ENCODE results near the gene CRKL.
"Not testable (repeated sequence)": the region's sequence is repeated elsewhere in the genome, so short reads cannot be mapped to it uniquely, and the experiment has no call there.

Gene CRKL

DNA sequence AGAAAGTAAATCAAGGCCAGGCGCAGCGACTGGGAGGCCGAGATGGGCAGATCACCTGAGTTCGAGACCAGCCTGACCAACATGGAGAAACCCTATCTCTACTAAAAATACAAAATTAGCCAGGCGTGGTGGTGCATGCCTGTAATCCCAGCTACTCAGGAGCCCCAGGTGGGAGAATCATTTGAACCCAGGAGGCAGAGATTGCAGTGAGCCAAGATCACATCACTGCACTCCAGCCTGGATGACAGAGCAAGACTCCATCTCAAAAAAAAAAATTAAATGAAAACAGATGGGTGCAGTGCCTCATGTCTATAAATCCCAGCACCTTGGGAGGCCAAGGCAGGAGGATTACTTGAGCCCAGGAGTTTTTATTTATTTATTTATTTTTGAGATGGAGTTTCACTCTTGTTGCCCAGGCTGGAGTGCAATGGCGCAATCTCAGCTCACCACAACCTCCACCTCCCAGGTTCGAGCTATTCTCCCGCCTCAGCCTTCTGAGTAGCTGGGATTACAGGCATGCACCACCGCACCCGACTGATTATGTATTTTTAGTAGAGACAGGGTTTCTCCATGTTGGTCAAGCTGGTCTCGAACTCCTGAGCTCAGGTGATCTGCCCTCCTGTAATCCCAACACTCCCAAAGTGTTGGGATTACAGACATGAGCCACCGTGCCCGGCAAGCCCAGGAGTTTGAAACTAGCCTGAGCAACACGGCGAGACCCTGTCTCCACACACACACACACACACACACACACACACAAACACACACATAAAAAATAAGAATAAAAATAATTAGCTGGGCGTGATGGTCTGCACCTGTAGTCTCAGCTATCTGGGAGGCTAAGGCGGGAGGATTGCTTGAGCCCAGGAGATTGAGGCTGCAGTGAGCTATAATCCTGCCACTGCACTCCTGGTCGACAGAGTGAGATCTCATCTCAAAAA is 15.8 kb upstream of the CRKL start:
- not testable (repeated sequence) for DNase-seq

- no peak for DNase-seq
Observed at GRCh38 chr22:20903093-20903492, 14.1 kb upstream of the CRKL start.

- DNase-seq: no peak
Observed at GRCh38 chr22:20904008-20904979, 12.9 kb upstream of the CRKL start.

DNA sequence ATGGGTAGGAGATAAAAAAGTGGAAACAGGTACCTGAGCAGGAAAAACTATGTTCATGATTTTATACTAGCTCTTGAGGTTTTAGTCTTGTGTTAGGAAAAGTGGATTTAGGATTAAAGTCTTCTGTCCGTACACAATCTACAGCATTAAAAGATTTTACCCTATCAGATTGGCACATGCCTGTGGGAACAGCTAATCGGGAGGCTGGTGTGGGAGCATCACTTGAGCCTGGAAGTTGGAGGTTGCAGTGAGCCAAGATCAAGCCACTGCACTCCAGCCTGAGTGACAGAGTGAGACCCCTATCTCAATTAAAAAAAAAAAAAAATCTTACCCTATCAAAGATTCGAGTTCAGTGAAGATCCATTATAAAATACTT is 12.2 kb upstream of the CRKL start:
- DNase-seq: no peak

DNA sequence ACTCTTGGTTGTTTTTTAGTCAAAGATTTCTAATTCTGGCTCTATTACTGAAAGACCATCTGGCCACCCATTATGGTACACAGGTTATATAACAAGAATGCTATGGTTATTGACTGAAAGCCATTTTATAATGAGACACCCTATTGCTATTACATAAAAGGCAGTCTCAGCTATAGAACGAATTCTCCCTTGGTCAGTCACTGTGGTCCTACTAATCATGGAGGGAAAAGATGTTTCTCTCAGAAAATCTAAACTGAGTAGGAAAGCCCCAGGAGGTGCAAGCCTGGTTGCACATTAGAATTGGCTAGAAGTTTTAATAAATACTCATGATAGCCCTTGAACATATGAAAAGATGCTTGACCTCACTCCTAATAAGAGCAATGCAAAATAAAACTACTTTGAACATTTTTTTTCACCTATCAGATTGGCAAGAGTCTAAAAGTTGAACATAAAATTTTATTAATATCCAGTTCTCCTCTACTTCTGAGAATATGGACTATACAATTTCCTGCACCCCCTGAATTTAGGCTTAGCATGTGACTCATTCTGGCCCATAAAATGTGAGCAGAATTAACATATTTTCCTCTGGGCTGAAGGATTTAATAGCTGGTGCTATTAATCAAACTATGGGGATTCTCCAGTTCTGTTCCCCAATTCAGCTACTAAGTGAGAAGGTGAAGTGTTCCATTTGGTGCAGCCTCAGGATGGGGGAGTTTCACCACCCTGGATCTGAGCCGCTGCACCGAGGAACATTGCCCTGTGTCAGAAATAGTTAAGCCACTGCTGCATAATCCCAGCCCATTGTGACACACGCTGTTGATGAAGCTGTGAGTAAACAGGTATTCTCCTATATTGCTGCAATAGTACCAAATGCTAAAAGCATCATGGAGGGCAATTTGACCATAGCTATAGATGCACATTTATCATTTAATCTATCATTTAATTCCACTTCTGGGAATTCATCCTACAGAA is 11.5 kb upstream of the CRKL start:
- DNase-seq: no peak

- no peak for DNase-seq
Observed at GRCh38 chr22:20906387-20906767, 10.8 kb upstream of the CRKL start.

- DNase-seq: not testable (repeated sequence)
Observed at GRCh38 chr22:20908717-20909116, 8.5 kb upstream of the CRKL start.

DNA sequence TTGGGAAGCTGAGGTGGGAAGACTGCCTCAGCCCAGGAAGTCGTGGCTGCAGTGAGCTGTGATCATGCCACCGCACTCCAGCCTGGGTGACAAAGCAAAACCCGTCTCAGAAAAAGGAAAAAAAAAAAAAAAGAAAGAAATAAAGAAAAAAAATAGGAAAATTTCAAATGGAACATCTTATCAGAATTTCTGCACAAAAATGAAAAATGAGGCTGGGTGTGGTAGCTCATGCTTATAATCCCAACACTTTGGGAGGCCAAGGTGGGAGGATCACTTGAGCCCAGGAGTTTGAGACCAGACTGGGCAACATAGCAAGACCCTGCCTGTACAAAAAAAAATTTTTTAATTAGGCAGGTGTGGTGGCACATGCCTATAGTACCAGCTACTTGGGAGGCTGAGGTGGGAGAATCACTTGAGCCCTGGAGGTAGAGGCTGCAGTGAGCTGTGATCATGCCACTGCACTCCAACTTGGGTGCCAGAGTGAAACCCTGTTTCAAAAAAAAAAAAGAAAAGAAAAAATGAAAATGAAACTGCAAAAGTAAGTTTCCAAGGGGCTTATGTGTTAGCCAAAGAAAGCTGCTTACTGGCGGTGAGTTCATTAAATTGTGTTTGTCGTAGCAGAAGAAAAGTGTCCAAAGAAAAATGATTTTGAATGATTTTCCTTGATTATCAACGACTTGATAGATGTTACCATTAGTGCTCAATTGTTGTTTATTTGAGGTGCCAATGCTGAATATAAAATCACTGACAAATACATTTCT is 7.5 kb upstream of the CRKL start:
- DNase-seq: no peak

- no peak for DNase-seq
Observed at GRCh38 chr22:20912494-20912893, 4.7 kb upstream of the CRKL start.

DNA sequence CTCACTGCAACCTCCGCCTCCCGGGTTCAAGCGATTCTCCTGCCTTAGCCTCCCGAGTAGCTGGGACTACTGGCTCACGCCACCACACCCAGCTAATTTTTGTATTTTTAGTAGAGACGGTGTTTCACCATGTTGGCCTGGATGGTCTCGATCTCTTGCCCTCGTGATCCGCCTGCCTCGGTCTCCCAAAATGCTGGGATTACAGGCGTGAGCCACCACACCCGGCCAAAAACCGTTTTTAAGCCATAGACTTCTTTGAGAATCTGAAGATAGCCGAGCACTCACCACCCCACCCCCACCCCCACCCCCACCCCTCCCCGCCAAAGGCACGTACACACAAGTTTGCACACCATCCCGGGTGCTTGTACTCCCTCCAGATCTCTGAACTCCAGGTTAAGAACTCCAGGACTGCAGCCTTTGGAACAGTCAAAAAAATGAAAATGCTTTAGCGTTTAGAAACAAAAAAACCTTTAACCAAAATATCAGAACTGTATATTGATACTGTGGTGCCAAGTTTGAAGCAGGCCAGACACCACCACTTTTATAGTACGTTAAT is 1.5 kb downstream of the CRKL start:
- no peak for DNase-seq

DNA sequence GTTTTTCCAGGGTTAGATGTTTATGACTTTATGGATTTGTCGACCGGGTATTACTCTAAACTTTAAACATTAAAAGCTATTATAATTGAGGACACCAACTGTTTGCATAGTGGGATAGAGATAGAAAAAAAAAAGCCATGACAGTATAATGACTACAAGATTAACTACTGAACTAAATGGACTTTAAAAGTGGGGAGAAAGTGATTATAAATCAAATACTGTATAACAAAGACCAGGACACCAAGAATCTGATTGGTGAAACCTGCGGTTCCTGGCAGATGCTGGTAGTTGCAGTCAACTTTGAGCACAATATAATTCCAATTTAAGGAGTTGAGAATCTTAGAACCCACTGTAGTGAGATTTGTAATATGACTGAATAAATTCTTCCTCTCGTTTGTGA is 2.5 kb downstream of the CRKL start:
- no peak for DNase-seq

DNA sequence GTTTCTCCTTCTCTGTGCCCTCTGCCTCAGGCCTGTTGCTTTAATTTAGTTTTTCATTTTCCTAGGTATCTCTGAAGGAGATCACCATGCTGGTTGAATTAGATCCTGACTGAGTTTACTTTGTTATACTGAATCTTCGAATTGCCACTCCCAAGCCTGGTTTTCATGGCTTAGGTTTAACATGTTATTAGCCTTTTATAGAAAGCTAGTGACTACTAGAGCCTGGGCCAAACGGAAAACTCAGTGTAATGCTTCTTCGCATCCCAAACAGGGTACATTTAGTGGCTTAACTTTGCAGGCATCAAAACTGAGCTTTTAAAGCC is 3.6 kb downstream of the CRKL start:
- DNase-seq: no peak

DNA sequence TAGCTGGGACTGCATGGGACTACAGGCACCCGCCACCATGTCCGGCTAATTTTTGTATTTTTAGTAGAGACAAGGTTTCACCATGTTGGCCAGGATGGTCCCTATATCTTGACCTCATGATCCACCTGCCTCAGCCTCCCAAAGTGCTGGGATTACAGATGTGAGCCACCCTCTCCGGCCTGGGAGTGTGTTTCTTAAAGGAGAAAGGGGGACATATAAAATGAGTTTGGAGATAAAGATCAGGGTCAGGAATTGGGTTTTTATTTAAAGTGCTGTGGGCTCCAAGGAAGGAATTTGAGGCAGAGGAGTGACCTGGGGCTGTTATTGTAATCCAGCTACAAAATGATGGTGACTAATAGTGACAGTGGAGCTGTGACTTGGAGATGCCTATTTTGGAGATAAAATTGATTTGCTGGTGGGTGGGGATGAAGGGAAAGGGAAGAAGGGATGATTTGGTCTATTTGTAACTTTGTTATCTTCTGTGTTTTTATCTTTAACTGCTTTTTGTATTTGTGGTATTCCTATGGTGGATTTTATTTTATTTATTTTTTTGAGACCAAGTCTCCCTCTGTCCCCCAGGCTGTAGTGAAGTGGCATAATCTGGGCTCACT is 5.0 kb downstream of the CRKL start:
- no peak for DNase-seq

GRCh38 chr22:20926243-20926642 is 9.0 kb downstream of the CRKL start:
- no peak for DNase-seq

GRCh38 chr22:20927940-20928572 is 10.8 kb downstream of the CRKL start:
- DNase-seq: no peak

- no peak for DNase-seq
Observed at GRCh38 chr22:20928573-20928967, 11.4 kb downstream of the CRKL start.

- no peak for DNase-seq
Observed at GRCh38 chr22:20930004-20930403, 12.8 kb downstream of the CRKL start.

- not testable (repeated sequence) for DNase-seq
Observed at GRCh38 chr22:20930435-20930834, 13.2 kb downstream of the CRKL start.

DNA sequence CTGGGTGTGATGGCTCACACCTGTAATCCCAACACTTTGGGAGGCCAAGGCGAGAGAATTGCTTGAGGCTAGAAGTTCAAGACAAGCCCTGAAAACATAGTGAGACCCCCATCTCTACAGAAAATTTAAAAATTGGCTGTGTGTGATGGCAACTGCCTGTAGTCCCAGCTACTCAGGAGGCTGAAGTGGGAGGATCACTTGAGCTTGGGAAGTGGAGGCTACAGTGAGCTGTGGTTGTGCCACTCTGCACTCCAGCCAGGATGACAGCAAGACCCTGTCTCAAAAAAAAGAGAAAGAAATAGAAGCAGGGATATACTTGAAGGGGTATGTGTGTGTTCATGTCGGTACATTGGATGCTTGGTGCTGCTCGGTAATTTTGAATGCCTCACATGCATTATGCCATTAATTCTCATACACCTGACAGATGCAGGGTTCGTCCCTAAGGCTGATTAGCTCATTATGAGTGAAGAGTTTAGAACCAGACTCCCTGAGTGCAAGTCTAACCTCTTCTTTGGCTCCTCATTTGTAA is 14.0 kb downstream of the CRKL start:
- DNase-seq: no peak

DNA sequence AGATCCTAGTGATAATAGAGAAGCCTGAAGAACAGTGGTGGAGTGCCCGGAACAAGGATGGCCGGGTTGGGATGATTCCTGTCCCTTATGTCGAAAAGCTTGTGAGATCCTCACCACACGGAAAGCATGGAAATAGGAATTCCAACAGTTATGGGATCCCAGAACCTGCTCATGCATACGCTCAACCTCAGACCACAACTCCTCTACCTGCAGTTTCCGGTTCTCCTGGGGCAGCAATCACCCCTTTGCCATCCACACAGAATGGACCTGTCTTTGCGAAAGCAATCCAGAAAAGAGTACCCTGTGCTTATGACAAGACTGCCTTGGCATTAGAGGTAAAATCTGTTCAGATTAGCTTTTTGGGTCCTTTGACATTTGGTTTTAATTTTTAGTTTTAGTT is 16.7 kb downstream of the CRKL start:
- DNase-seq: no peak
